Measurements from ENCODE around the gene C4BPA. TPM values are rescaled to one million over a fixed set of nuclear protein-coding genes. Genes with fewer than 3 reads are reported as not detected.

Gene C4BPA
- not detected for total RNA-seq (2021; fragmentation: NEBNext Ultra II Directional; extraction: Animal tissue kit (Norgen Biotek cat#: 25700))
- long read RNA-seq: 0 reads

DNA sequence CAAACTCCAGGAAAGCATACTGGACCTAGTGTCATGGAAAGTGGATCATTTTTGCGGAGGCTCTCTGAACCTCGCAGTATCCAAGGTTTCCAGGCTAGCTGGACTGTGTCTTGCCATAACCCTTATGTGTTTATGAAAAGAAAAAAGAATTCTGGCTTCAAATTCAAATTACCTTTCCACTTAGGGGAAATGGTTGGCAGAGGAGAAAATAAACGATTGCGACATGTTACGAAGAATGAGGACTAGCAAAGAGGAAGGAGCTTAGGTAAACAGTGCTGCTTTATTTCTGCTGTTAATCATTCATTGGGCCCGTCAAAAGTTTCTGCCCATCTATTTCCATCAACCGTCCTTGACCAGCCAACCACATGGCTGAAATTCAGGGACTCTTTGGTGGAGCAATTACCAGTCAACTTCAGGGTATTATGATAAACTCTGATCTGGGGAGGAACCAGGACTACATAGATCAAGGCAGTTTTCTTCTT, at the start of gene C4BPA:
C4BPA (plus strand) TSS at position 342 of the 482 bp plus-strand sequence. CDS start 8,793 bp downstream, outside the sequence.
- Mint-ChIP-seq H3K9me3 (no peaks in the 10 kb centered on the region), H3K27ac (no peak within 1 kb of the TSS), H3K4me1 (ENCODE audit: low read depth) (peaks cover 6% of the 10 kb centered on the region; the same call in 1 of the 2 replicates), H3K4me3 (no peak within 1 kb of the TSS), H3K36me3 (ENCODE audit: low read depth) (no peaks in the 10 kb centered on the region), H3K27me3 (ENCODE audit: insufficient read depth) (peaks cover 11% of the 10 kb centered on the region)
- DNase-seq: no peak
- TF ChIP-seq, protein P1, sequence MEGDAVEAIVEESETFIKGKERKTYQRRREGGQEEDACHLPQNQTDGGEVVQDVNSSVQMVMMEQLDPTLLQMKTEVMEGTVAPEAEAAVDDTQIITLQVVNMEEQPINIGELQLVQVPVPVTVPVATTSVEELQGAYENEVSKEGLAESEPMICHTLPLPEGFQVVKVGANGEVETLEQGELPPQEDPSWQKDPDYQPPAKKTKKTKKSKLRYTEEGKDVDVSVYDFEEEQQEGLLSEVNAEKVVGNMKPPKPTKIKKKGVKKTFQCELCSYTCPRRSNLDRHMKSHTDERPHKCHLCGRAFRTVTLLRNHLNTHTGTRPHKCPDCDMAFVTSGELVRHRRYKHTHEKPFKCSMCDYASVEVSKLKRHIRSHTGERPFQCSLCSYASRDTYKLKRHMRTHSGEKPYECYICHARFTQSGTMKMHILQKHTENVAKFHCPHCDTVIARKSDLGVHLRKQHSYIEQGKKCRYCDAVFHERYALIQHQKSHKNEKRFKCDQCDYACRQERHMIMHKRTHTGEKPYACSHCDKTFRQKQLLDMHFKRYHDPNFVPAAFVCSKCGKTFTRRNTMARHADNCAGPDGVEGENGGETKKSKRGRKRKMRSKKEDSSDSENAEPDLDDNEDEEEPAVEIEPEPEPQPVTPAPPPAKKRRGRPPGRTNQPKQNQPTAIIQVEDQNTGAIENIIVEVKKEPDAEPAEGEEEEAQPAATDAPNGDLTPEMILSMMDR (IDR thresholded peaks at IDR 0.05): no peak

DNA sequence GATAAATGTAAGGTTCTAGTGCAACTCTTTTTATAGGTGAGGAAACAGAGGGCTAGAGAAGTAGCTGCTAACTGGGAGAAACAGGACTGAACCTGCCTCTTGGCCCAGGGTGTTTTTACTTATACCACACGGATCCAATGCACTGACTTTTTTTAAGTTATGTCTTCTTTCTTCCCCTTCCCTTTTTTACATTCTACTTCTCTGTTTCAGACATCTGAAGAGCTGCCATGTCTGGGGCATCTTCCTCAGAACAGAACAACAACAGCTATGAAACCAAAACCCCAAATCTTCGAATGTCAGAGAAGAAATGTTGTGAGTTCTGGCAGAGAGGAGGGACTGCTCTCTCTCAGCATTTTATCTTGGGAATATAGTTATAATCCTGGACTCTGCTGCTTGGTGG, 49.5 kb upstream of the C4BPA start:
- no peak for DNase-seq
- H3K36me3 Mint-ChIP-seq (ENCODE audit: low read depth): peaks cover 9% of the 10 kb centered on the region
- no peak overlapping the region for H3K4me3 Mint-ChIP-seq
- no peaks in the 10 kb centered on the region for H3K9me3 Mint-ChIP-seq
- H3K4me1 Mint-ChIP-seq (ENCODE audit: low read depth): peaks cover 29% of the 10 kb centered on the region
- peaks cover 10% of the 10 kb centered on the region for H3K27me3 Mint-ChIP-seq (ENCODE audit: insufficient read depth)
- no peak overlapping the region for H3K27ac Mint-ChIP-seq
- TF ChIP-seq, protein P1 (IDR thresholded peaks at IDR 0.05): no peak

DNA sequence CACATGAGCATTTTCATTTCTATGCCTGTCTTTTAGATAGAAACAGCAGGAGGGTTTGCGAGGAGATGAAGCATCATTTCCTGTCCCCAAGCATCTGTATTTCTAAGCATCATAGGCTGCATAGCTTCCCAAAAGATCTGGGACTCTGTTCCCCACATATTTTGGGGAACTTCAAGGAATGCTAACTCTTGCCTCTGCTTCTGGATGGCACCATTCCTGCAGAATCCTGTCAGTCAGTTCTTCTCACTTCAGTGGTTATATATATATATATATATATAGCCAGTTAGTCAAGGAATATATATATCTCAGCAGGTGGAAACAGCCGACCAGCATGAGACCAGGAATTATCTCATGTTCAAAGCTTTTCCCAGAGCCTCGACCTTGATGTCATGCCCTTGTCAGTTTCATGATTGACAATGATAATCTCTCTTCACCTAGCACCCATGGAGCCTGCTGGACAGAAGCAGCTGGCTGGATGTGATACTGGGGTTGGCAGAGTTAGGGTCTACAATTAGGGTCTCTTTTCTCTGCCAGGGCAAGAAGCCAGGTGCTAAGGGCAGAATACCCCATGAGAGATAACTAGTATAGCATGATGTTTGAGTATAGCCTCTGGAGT, 48.5 kb upstream of the C4BPA start:
- H3K36me3 Mint-ChIP-seq (ENCODE audit: low read depth): no peaks in the 10 kb centered on the region; the same call in 1 of the 2 replicates

DNA sequence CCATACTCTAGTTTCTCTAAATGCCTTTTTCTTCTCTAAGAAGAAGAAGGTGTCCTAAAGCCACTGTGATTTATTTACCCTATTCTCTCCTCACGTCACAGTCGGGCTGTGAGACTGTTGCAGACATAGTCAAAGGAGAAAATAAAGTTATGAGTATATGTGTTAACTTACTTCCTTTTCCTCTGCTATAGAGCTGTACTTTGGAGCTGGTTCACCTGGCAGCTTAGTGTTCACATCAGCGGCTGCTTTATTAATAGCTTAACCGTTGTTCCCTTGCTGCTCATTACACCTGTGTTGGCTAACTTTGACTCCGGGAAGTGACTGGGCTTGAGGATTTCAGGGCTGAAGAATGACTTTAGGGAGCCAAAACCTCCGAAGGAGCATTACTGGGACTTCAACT, 47.4 kb upstream of the C4BPA start:
- Mint-ChIP-seq H3K36me3 (ENCODE audit: low read depth) (no peaks in the 10 kb centered on the region), H3K4me3 (no peak overlapping the region), H3K9me3 (no peaks in the 10 kb centered on the region), H3K27ac (no peak overlapping the region), H3K4me1 (ENCODE audit: low read depth) (peaks cover 17% of the 10 kb centered on the region), H3K27me3 (ENCODE audit: insufficient read depth) (peaks cover 10% of the 10 kb centered on the region)
- TF ChIP-seq, protein P1 (IDR thresholded peaks at IDR 0.05): no peak
- no peak for DNase-seq

More for the DNA sequence above, 48.5 kb upstream of the C4BPA start:
- Mint-ChIP-seq H3K27ac (no peak overlapping the region), H3K4me3 (no peak overlapping the region), H3K27me3 (ENCODE audit: insufficient read depth) (peaks cover 10% of the 10 kb centered on the region), H3K9me3 (no peaks in the 10 kb centered on the region), H3K4me1 (ENCODE audit: low read depth) (peaks cover 25% of the 10 kb centered on the region)
- no peak for DNase-seq
- TF ChIP-seq, protein P1 (IDR thresholded peaks at IDR 0.05): no peak

DNA sequence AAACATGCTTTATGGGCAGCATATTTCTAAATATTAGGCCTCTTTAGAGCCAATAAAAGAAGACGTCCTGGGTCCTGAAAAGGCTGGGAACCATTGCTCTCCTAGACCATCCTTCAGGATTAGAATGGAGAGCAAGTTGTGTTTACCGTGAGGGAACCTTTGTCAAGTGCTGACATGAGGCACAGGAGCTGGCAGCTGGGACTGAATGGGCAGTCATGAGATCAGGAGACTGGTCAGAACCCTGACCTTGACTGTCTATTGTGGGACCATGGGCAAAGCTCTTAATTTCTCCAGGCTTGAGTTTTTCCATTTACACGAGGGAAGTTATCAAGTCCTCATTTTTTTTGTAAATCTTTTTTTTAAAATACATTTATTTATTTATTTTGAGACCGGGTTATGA, 45.8 kb upstream of the C4BPA start:
- peaks cover 5% of the 10 kb centered on the region for H3K27me3 Mint-ChIP-seq (ENCODE audit: insufficient read depth)
- peaks cover 1% of the 10 kb centered on the region; the same call in 1 of the 2 replicates for H3K4me1 Mint-ChIP-seq (ENCODE audit: low read depth)
- no peak overlapping the region for H3K27ac Mint-ChIP-seq
- no peak overlapping the region for H3K4me3 Mint-ChIP-seq
- H3K36me3 Mint-ChIP-seq (ENCODE audit: low read depth): no peaks in the 10 kb centered on the region
- H3K9me3 Mint-ChIP-seq: no peaks in the 10 kb centered on the region
- no peak for DNase-seq
- TF ChIP-seq, protein P1 (IDR thresholded peaks at IDR 0.05): no peak

Data from HFFc6 (cell line).